ENCODE data around the gene ARF1. TPM values are rescaled to one million over a fixed set of nuclear protein-coding genes. Genes with fewer than 3 reads are reported as not detected.

The ARF1 gene
- total and polyA plus RNA-seq, 5 donors = 299 to 395 (median 350) TPM

DNA sequence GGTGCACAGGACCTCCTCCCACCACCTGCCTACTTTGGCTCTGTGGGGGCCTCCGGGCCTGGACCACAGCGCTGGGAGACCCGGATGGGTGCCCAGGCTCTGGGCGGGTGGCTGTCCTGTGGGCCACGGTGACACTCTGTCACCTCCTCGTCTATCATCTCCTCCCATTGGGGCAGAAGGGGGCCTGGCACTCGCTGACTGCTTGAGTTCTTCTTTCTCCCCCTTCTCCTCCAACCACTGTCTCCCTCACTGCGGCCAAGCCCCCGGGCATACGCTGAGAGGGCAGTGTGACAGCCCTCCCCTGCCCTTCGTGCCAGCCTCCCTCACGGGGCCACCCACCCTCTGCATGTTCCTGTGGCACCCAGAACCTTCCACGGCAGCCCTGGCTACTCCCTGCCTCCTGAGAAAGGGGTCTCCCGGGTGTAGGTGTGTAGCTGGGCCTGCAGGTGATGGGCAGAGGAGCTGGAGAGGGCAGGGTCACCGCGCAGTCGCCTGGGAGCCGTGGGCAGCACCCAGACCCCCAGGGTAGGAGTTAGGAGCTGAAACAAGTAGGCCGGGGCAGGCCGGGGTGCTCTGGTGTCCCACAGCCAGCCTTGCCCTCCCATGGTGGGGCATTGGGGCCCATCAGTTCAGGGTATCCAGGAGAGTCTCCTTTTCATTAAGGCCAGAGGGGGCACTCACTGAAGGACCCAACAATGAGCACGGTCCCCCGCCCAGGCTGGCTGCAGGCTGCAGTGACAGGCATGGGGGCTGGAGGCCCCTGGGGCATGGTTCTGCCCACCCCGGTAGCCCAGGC is 9.2 kb upstream of the ARF1 start:
- no peak overlapping the region for H3K4me3 ChIP-seq (ENCODE audit: low read length)
- peak in 1 of 3 donors; percentile 55 for DNase-seq
- H3K27me3 ChIP-seq (ENCODE audit: control insufficient read depth, insufficient read depth) = no peaks in the 10 kb centered on the region
- no peaks in the 10 kb centered on the region for H3K4me1 ChIP-seq (ENCODE audit: control insufficient read depth, insufficient read depth, low read length)
- H3K27ac ChIP-seq (ENCODE audit: low read length) = no peak overlapping the region
- intact Hi-C loops (cut with DNase I) = no loop called here
- WGBS = 64% methylated on average over 23 of the region's 23 CpGs
- H3K9me3 ChIP-seq (ENCODE audit: control insufficient read depth, low read length) = no peaks in the 10 kb centered on the region
- ATAC-seq = no peak

DNA sequence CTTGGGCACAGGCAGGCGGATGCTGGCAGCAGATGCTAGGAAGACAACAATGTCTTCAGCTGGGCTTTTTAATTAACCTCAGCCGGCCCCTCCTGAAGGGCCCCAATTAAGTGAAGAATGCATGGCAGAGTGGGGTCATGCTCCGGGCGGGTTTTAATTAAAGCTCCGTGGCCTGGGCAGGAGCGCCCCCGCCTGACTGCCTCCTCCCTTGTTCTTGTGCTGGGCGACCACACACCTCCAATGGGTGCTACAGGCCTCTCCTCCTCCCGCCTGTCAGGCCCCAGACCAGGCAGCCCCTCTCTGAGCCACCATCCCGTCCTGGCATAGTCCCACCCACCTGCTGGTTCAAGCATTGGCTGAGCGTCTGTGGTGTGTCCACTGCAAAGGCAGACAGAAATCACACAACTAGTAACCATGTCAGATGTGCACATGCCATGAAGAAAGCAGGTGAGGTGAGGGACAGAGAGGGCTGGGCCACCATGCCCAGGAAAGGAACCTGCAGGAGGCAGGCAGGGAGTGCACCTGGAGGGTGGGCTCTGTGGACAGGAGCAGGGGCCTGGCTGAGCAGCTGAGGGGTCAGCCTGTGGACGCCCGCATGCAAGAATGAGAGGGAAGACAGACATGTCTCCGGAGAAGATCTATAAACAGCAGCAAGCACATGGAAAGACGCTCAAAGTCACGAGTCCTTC is 8.5 kb upstream of the ARF1 start:
- no peak for ATAC-seq
- intact Hi-C loops (cut with DNase I) = no loop called here
- WGBS = 38% methylated on average over 16 of the region's 16 CpGs

GRCh38 chr1:228074954-228075730 is 7.4 kb upstream of the ARF1 start:
- no peak overlapping the region for H3K27ac ChIP-seq (ENCODE audit: low read length)
- H3K27me3 ChIP-seq (ENCODE audit: control insufficient read depth, insufficient read depth) = no peaks in the 10 kb centered on the region
- no peaks in the 10 kb centered on the region for H3K4me1 ChIP-seq (ENCODE audit: control insufficient read depth, insufficient read depth, low read length)
- ATAC-seq = peak; percentile 17 to 26
- H3K9me3 ChIP-seq (ENCODE audit: control insufficient read depth, low read length) = no peaks in the 10 kb centered on the region
- WGBS = 39% methylated on average over 18 of the region's 18 CpGs
- peak; percentile 34 to 73 (median 64) for DNase-seq
- no peak overlapping the region for H3K4me3 ChIP-seq (ENCODE audit: low read length)
- intact Hi-C loops (cut with DNase I) = no loop called here

More for the DNA sequence above, 8.5 kb upstream of the ARF1 start:
- Histone ChIP-seq H3K4me3 (ENCODE audit: low read length) (no peak overlapping the region), H3K27ac (ENCODE audit: low read length) (no peak overlapping the region), H3K27me3 (ENCODE audit: control insufficient read depth, insufficient read depth) (no peaks in the 10 kb centered on the region), H3K9me3 (ENCODE audit: control insufficient read depth, low read length) (no peaks in the 10 kb centered on the region), H3K4me1 (ENCODE audit: control insufficient read depth, insufficient read depth, low read length) (no peaks in the 10 kb centered on the region)
- DNase-seq = peak in 2 of 3 donors; percentile 14 to 44

- Histone ChIP-seq H3K4me3 (ENCODE audit: low read length) (no peak overlapping the region), H3K27me3 (ENCODE audit: control insufficient read depth, insufficient read depth) (no peaks in the 10 kb centered on the region), H3K9me3 (ENCODE audit: control insufficient read depth, low read length) (no peaks in the 10 kb centered on the region), H3K27ac (ENCODE audit: low read length) (no peak overlapping the region), H3K4me1 (ENCODE audit: control insufficient read depth, insufficient read depth, low read length) (no peaks in the 10 kb centered on the region)
- ATAC-seq = no peak
- peak in 1 of 3 donors; percentile 16 for DNase-seq
- intact Hi-C loops (cut with DNase I) = no loop called here
- WGBS = 84% methylated on average over 9 of the region's 9 CpGs
These were observed 6.7 kb upstream of the ARF1 start for GRCh38 chr1:228075801-228076271.

DNA sequence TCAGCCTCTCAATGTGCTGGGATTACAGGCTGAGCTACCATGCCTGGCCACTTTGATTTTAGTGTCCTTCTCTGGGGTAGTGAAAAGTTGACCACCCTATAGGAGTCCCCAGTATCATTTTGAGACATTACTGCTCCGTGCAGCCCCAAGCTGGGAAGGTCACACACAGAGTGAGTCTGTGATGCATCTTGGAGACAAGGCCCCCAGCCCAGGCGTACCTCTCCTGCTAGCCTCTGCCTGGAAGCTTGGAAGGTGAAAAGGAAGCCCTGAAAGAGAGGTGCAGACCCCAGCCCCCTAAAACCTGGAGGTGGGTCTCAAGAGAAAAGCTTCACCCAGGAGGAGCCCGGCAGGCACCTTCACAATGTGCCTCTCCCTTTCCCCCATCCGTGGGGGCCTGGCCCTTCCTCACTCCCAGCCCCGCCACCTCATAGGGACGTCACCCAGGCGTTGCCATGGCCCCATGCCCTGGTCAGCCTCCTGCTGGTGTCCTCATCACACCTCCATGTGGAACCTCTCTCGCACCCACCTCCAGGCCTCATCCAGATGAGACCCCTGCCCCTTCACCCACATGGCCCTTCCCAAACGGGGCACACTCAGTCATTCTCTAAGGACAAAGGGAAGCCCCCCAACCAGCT is 5.6 kb upstream of the ARF1 start:
- Histone ChIP-seq H3K9me3 (ENCODE audit: control insufficient read depth, low read length) (no peaks in the 10 kb centered on the region), H3K27me3 (ENCODE audit: control insufficient read depth, insufficient read depth) (no peaks in the 10 kb centered on the region), H3K4me1 (ENCODE audit: control insufficient read depth, insufficient read depth, low read length) (no peaks in the 10 kb centered on the region), H3K27ac (ENCODE audit: low read length) (no peak overlapping the region), H3K4me3 (ENCODE audit: low read length) (no peak overlapping the region)
- DNase-seq (peak in 2 of 3 donors; percentile 14 to 35), ATAC-seq (no peak)
- intact Hi-C loops (cut with DNase I) = no loop called here
- 65% methylated on average over 9 of the region's 9 CpGs for WGBS

GRCh38 chr1:228077565-228078330 is 4.8 kb upstream of the ARF1 start:
- DNase-seq (peak in 1 of 3 donors; percentile 30), ATAC-seq (no peak)
- Histone ChIP-seq H3K4me3 (ENCODE audit: low read length) (no peak overlapping the region), H3K4me1 (ENCODE audit: control insufficient read depth, insufficient read depth, low read length) (no peaks in the 10 kb centered on the region), H3K9me3 (ENCODE audit: control insufficient read depth, low read length) (no peaks in the 10 kb centered on the region), H3K27ac (ENCODE audit: low read length) (no peak overlapping the region), H3K27me3 (ENCODE audit: control insufficient read depth, insufficient read depth) (no peaks in the 10 kb centered on the region)
- intact Hi-C loops (cut with DNase I) = no loop called here
- WGBS = 56% methylated on average over 10 of the region's 10 CpGs

DNA sequence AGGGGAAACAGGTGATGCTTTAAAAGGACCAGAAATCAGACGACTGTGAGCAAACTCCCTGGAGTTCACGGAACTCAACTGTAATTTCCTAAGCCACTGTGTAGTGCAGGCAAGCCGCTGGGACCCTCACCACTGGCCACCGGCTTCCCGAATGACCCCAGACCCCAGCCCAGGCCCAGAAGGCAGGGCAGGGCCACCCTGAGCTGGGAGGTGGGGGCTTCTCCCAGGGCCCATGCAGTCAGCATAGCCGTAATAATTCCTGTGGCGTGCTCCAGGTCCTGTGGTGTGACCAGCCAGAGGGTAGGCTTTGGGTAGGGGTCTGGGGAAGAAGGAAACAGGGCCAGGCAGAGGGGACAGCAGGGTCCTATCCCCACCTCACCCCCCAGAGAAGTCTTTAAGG is 3.5 kb upstream of the ARF1 start:
- ATAC-seq = no peak
- H3K4me3 ChIP-seq (ENCODE audit: low read length) = no peak overlapping the region
- DNase-seq = peak in 1 of 3 donors; percentile 21
- intact Hi-C loops (cut with DNase I) = no loop called here
- WGBS = 89% methylated on average over 7 of the region's 7 CpGs
- no peaks in the 10 kb centered on the region for H3K27me3 ChIP-seq (ENCODE audit: control insufficient read depth, insufficient read depth)
- peaks cover 2% of the 10 kb centered on the region for H3K4me1 ChIP-seq (ENCODE audit: control insufficient read depth, insufficient read depth, low read length)
- no peaks in the 10 kb centered on the region for H3K9me3 ChIP-seq (ENCODE audit: control insufficient read depth, low read length)
- H3K27ac ChIP-seq (ENCODE audit: low read length) = no peak overlapping the region

DNA sequence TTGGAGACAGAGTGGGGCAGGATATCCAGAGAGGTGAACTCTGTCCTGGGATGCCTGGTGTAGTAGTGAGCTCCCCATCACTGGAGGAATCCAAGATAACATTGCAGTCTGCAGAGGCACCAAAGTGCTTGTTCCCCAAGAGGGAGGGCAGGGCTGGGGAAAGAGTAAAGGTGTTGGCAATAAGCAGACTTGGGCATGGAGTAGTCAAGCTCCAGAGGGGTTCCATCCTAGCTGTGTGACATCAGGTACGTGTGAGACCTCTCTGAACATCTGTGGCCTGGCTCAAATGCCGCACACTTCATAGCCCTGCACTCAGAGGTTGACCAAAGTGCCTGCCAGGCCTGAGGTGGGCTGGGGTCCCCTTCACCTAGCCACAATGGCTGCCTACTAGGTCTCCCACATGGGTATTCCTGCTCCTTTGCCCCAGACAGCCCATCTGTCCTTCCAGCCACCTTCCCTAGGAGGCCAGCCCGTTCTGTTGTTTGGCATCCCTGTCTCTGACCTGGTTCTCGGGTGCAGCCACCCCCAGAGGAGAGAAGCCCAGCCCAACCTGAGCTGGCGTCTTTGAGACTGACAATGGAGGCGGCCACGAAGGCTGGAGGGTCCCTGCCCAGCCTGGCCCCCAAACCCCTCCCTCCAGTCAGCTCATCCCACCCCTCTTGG is 2.8 kb upstream of the ARF1 start:
- Histone ChIP-seq H3K4me3 (ENCODE audit: low read length) (no peak overlapping the region), H3K9me3 (ENCODE audit: control insufficient read depth, low read length) (no peaks in the 10 kb centered on the region), H3K4me1 (ENCODE audit: control insufficient read depth, insufficient read depth, low read length) (peaks cover 3% of the 10 kb centered on the region), H3K27ac (ENCODE audit: low read length) (no peak overlapping the region), H3K27me3 (ENCODE audit: control insufficient read depth, insufficient read depth) (no peaks in the 10 kb centered on the region)
- ATAC-seq (no peak), DNase-seq (peak in 1 of 3 donors; percentile 41)
- WGBS = 90% methylated on average over 7 of the region's 7 CpGs
- intact Hi-C loops (cut with DNase I) = loop anchor here in 1 of 4 donors (10.0 kb wide), 1 partner anchor 325 kb away; no protein-coding TSS in a partner anchor

- Histone ChIP-seq H3K27me3 (ENCODE audit: control insufficient read depth, insufficient read depth) (no peaks in the 10 kb centered on the region), H3K4me3 (ENCODE audit: low read length) (peak overlapping the region; percentile 94), H3K27ac (ENCODE audit: low read length) (no peak overlapping the region), H3K9me3 (ENCODE audit: control insufficient read depth, low read length) (no peaks in the 10 kb centered on the region), H3K4me1 (ENCODE audit: control insufficient read depth, insufficient read depth, low read length) (peaks cover 13% of the 10 kb centered on the region)
- no peak for ATAC-seq
- WGBS = 76% methylated on average over 7 of the region's 7 CpGs
- DNase-seq = peak in 2 of 3 donors; percentile 27 to 33
- intact Hi-C loops (cut with DNase I) = loop anchor here in 1 of 4 donors (10.0 kb wide), 1 partner anchor 326 kb away; no protein-coding TSS in a partner anchor
These were observed 1.4 kb upstream of the ARF1 start for GRCh38 chr1:228081144-228081543.
